Cardiac muscle cell (in vitro differentiated cells and primary cell): ENCODE data around the gene DIAPH1. TPM values are rescaled to one million over a fixed set of nuclear protein-coding genes. Genes with fewer than 3 reads are reported as not detected.

ENCODE experiments used
- DNase-seq, 2 donors: peaks; one replicate each; pipeline versions ENCODE4 v3.0.0 to v3.0.0-alpha.2; 2010 to 2017; ENCODE audit warnings: low read depth in 1 of 2, low spot score in 1 of 2
- H3K27ac ChIP-seq: fragments of 200-600 bp; sonication (generic); 2 replicates; pipeline ENCODE4 v1.5.1; 2016
- H3K27me3 ChIP-seq: fragments of 200-600 bp; sonication (generic); 2 replicates; pipeline ENCODE4 v1.6.0; 2016; ENCODE audit warnings: control low read depth
- H3K36me3 ChIP-seq: fragments of 200-600 bp; sonication (generic); 2 replicates; pipeline ENCODE4 v1.5.1; 2016; ENCODE audit warnings: control low read depth
- H3K4me1 ChIP-seq: fragments of 200-600 bp; sonication (generic); 2 replicates; pipeline ENCODE4 v1.8.1; 2017; ENCODE audit warnings: low read depth, mild to moderate bottlenecking, mixed run types
- H3K4me3 ChIP-seq: fragments of 200-600 bp; sonication (generic); 2 replicates; pipeline ENCODE4 v1.5.1; 2016; ENCODE audit warnings: mild to moderate bottlenecking
- H3K9me3 ChIP-seq: fragments of 200-600 bp; sonication (generic); 2 replicates; pipeline ENCODE4 v1.5.1; 2017; ENCODE audit warnings: low read depth, mild to moderate bottlenecking, control low read depth
- CTCF ChIP-seq: IDR thresholded peaks from 2 replicates; pipeline ENCODE4 v1.5.1; 2012; ENCODE audit warnings: low read depth, mild to moderate bottlenecking, low read length
- polyA plus RNA-seq: library from polyadenylated mRNA; unstranded; fragments of >200 nt; fragmentation: Nextera tagmentation; extraction: Ambion mirVana; gene quantifications from 2 replicates; pipeline ENCODE4 v1.2.1, GENCODE V29; 2016
- total RNA-seq: library from RNA; depleted of rRNA; stranded (reverse); fragments of >200 nt; gene quantifications from 2 replicates; pipeline ENCODE4 v1.2.3, GENCODE V29; 2016

Gene DIAPH1
- total and polyA plus RNA-seq, 2 experiments from 2014 or later = 24.0 to 24.4 TPM

- no peak for DNase-seq
- Histone ChIP-seq H3K27ac (no peak overlapping the region), H3K36me3 (no peaks in the 10 kb centered on the region), H3K27me3 (no peaks in the 10 kb centered on the region), H3K4me1 (peaks cover 10% of the 10 kb centered on the region), H3K9me3 (no peaks in the 10 kb centered on the region), H3K4me3 (no peak overlapping the region)
- no peak for TF ChIP-seq CTCF
These were observed 9.8 kb downstream of the DIAPH1 start for GRCh38 chr5:141609044-141609443.

- H3K4me1 ChIP-seq = peaks cover 5% of the 10 kb centered on the region
- H3K9me3 ChIP-seq = no peaks in the 10 kb centered on the region
- no peak for DNase-seq
- TF ChIP-seq CTCF = no peak
- no peak overlapping the region for H3K4me3 ChIP-seq
- no peak overlapping the region for H3K27ac ChIP-seq
- no peaks in the 10 kb centered on the region for H3K27me3 ChIP-seq
- H3K36me3 ChIP-seq = no peaks in the 10 kb centered on the region
These were observed 10.2 kb downstream of the DIAPH1 start for GRCh38 chr5:141608557-141608956.

- DNase-seq = no peak
- Histone ChIP-seq H3K27me3 (no peaks in the 10 kb centered on the region), H3K9me3 (no peaks in the 10 kb centered on the region), H3K27ac (peak overlapping the region; percentile 16), H3K36me3 (no peaks in the 10 kb centered on the region), H3K4me1 (peaks cover under 1% of the 10 kb centered on the region), H3K4me3 (no peak overlapping the region)
- no peak for TF ChIP-seq CTCF
These were observed 10.8 kb downstream of the DIAPH1 start for GRCh38 chr5:141608046-141608445.

GRCh38 chr5:141605523-141606277, 13.1 kb downstream of the DIAPH1 start:
- H3K27me3 ChIP-seq = no peaks in the 10 kb centered on the region
- H3K9me3 ChIP-seq = no peaks in the 10 kb centered on the region
- H3K4me3 ChIP-seq = no peak overlapping the region
- no peaks in the 10 kb centered on the region for H3K36me3 ChIP-seq
- TF ChIP-seq CTCF = no peak
- H3K27ac ChIP-seq = no peak overlapping the region
- peak in 1 of 2 donors; percentile 84 for DNase-seq
- H3K4me1 ChIP-seq = no peaks in the 10 kb centered on the region

- Histone ChIP-seq H3K4me1 (no peaks in the 10 kb centered on the region), H3K9me3 (no peaks in the 10 kb centered on the region), H3K27me3 (no peaks in the 10 kb centered on the region), H3K36me3 (no peaks in the 10 kb centered on the region), H3K27ac (no peak overlapping the region), H3K4me3 (no peak overlapping the region)
- DNase-seq = peak in 1 of 2 donors; percentile 89
- TF ChIP-seq CTCF = no peak
These were observed 14.7 kb downstream of the DIAPH1 start for GRCh38 chr5:141603923-141604717.
